Measurements from ENCODE around the gene VOPP1. TPM values are rescaled to one million over a fixed set of nuclear protein-coding genes. Genes with fewer than 3 reads are reported as not detected.

The VOPP1 gene
- total and polyA plus RNA-seq, 9 of the 15 experiments (the other 6 are each of a cell fraction or from before 2014, with no cell fraction given), result 8.2 to 45.8 (median 31.2) TPM

DNA sequence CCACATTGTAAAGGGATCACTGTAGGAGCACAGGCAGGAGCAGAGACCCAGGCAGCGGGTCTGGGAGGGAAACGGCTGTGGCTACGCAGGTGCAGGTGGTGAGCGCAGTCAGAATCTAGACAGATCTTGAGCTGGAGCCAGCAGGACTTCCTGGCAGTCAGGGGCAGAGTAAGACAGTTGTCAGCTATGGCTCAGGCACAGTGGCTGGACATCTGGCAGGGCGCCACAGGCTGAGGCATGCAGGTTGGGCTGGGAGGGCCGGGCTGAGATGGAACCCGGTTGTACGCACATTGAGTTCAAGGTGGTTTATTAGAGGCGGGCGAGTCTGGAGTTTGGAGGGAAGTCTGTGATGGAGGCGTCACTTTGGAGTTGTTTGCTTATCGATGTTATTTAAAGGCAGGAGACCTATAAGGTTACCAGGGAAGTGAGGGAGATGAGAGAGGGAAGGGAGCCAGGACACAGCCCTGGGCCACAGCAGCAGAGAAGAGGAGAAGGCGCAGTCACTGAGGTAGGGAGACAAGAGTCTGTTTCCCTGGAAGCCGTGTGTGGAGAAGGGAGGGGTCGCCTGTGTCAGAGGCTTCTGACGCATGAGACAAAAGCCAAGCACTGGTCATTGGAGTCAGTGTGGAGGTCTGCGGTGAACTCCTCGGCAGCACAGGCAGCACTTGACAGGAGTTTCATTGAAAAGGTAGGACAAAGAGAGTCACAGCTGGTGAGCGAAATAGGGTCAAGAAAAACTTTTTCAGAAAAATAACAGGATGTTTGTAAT lies 133.4 kb downstream of the VOPP1 start:
- no TSS peak for BruUV-seq (replicated peaks)
- Histone ChIP-seq H3K79me2 (ENCODE audit: control insufficient read depth, insufficient read depth, low read length) (no peaks in the 10 kb centered on the region), H3K4me2 (ENCODE audit: insufficient read depth, low read length) (no peak overlapping the region), H3K9me1 (ENCODE audit: control insufficient read depth, insufficient read depth, low read length) (no peaks in the 10 kb centered on the region), H4K20me1 (replicated peaks; ENCODE audit: control insufficient read depth, insufficient read depth, low read length) (0 out of 2 replicates have a peak, but pooled peaks cover 6% of the 10 kb centered on the region), H3K36me3 (ENCODE audit: control insufficient read depth, insufficient read depth, low read length) (no peaks in the 10 kb centered on the region), H2AFZ (ENCODE audit: low read depth, low read length) (no peak overlapping the region), H3K27ac (ENCODE audit: extremely low read depth, low read depth, low read length) (no peak overlapping the region), H3K9me3 (replicated peaks; ENCODE audit: control insufficient read depth, insufficient read depth, low read depth, low read length) (no peaks in the 10 kb centered on the region), H3K4me1 (replicated peaks in 1 of 2; ENCODE audit: control insufficient read depth in 2 of 2, insufficient read depth in 2 of 2, low read length in 2 of 2) (no peaks in the 10 kb centered on the region), H3K27me3 (ENCODE audit: control insufficient read depth in 2 of 2, insufficient read depth in 2 of 2, low read length in 2 of 2) (peaks cover 12 to 42% of the 10 kb centered on the region in 2 experiments; a peak in 4 of 5 replicates), H3K4me3 (no peak overlapping the region), H3K9ac (ENCODE audit: insufficient read depth in 1 of 2, low read depth in 2 of 2, low read length in 2 of 2) (no peak overlapping the region)
- FAIRE-seq (no peak), ATAC-seq (no peak), DNase-seq (ENCODE audit: extremely low read depth in 1 of 4, low spot score in 3 of 4) (no peak)
- CTCF ChIA-PET (ENCODE audit: low intra/inter-chr PET ratio), result no interaction called here
- 6% methylated on average over 18 of the region's 19 CpGs for WGBS (ENCODE audit: insufficient coverage, low coverage, missing lambda C conversion rate)
- intact Hi-C loops (cut with micrococcal nuclease), result no loop called here
- in situ Hi-C loops (cut with MboI), result no loop called here
- POLR2A ChIA-PET, result interaction anchor here (1.6 kb wide), 1 partner anchor 14 kb away, joined by 3 read pairs; no protein-coding TSS in a partner anchor
- no peak for TF ChIP-seq DNMT1 (IDR thresholded peaks at IDR 0.05)
- TF ChIP-seq, protein P1, sequence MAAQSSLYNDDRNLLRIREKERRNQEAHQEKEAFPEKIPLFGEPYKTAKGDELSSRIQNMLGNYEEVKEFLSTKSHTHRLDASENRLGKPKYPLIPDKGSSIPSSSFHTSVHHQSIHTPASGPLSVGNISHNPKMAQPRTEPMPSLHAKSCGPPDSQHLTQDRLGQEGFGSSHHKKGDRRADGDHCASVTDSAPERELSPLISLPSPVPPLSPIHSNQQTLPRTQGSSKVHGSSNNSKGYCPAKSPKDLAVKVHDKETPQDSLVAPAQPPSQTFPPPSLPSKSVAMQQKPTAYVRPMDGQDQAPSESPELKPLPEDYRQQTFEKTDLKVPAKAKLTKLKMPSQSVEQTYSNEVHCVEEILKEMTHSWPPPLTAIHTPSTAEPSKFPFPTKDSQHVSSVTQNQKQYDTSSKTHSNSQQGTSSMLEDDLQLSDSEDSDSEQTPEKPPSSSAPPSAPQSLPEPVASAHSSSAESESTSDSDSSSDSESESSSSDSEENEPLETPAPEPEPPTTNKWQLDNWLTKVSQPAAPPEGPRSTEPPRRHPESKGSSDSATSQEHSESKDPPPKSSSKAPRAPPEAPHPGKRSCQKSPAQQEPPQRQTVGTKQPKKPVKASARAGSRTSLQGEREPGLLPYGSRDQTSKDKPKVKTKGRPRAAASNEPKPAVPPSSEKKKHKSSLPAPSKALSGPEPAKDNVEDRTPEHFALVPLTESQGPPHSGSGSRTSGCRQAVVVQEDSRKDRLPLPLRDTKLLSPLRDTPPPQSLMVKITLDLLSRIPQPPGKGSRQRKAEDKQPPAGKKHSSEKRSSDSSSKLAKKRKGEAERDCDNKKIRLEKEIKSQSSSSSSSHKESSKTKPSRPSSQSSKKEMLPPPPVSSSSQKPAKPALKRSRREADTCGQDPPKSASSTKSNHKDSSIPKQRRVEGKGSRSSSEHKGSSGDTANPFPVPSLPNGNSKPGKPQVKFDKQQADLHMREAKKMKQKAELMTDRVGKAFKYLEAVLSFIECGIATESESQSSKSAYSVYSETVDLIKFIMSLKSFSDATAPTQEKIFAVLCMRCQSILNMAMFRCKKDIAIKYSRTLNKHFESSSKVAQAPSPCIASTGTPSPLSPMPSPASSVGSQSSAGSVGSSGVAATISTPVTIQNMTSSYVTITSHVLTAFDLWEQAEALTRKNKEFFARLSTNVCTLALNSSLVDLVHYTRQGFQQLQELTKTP (IDR thresholded peaks at IDR 0.05; ENCODE audit: low read depth in 1 of 2, partially characterized antibody in 2 of 2), result no peak
- TF ChIP-seq CHD4 (IDR thresholded peaks at IDR 0.05; ENCODE audit: insufficient read depth, insufficient replicate concordance, low read depth, low read length, poor library complexity, severe bottlenecking), result no peak
- TF ChIP-seq, protein P2, sequence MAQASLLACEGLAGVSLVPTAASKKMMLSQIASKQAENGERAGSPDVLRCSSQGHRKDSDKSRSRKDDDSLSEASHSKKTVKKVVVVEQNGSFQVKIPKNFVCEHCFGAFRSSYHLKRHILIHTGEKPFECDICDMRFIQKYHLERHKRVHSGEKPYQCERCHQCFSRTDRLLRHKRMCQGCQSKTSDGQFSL (CRISPR knock-in tag; IDR thresholded peaks at IDR 0.05), result no peak
- TF ChIP-seq, protein P2 (tag; IDR thresholded peaks at IDR 0.05), result no peak
- no peak for TF ChIP-seq NEUROD1 (IDR thresholded peaks at IDR 0.05; ENCODE audit: borderline replicate concordance, low read depth, low read length, partially characterized antibody)
- TF ChIP-seq ZNF165 (CRISPR knock-in tag; IDR thresholded peaks at IDR 0.05; ENCODE audit: borderline replicate concordance), result no peak
- no peak for TF ChIP-seq DACH1 (IDR thresholded peaks at IDR 0.05; ENCODE audit: partially characterized antibody)
- TF ChIP-seq ARNT (IDR thresholded peaks at IDR 0.05), result no peak
- TF ChIP-seq ZNF174 (CRISPR knock-in tag; IDR thresholded peaks at IDR 0.05), result no peak
- no peak for TF ChIP-seq RBM17 (IDR thresholded peaks at IDR 0.05; ENCODE audit: borderline replicate concordance, low read depth, low read length)
- no peak for TF ChIP-seq POLR2H (tag; IDR thresholded peaks at IDR 0.05; ENCODE audit: low read depth)
- TF ChIP-seq TGIF2 (CRISPR knock-in tag; IDR thresholded peaks at IDR 0.05), result no peak
- TF ChIP-seq SMARCA5 (IDR thresholded peaks at IDR 0.05), result no peak
- no peak for TF ChIP-seq ZNF263 (CRISPR knock-in tag; IDR thresholded peaks at IDR 0.05; ENCODE audit: borderline replicate concordance)
- TF ChIP-seq, protein P3, sequence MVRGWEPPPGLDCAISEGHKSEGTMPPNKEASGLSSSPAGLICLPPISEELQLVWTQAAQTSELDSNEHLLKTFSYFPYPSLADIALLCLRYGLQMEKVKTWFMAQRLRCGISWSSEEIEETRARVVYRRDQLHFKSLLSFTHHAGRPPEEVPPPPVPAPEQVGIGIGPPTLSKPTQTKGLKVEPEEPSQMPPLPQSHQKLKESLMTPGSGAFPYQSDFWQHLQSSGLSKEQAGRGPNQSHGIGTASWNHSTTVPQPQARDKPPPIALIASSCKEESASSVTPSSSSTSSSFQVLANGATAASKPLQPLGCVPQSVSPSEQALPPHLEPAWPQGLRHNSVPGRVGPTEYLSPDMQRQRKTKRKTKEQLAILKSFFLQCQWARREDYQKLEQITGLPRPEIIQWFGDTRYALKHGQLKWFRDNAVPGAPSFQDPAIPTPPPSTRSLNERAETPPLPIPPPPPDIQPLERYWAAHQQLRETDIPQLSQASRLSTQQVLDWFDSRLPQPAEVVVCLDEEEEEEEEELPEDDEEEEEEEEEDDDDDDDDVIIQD (CRISPR knock-in tag; IDR thresholded peaks at IDR 0.05), result no peak
